T-helper 2 cell treated with Interferon-gamma antibody and Interleukin-4, amounts not matched to agents 5 μg/mL and 100 μg/mL, for 36 hours (primary cell): Measurements from ENCODE around the gene CAMTA1.

Experiments used
- DNase-seq: peaks from one replicate; pipeline ENCODE4 v3.0.0; 2021; ENCODE audit warnings: low spot score
- H3K27ac Mint-ChIP-seq: one replicate; pipeline ENCODE4 v1.8.0; 2021; ENCODE audit warnings: mild to moderate bottlenecking, mixed read lengths
- H3K27me3 Mint-ChIP-seq: one replicate; pipeline ENCODE4 v1.8.0; 2021; ENCODE audit warnings: low read depth, mixed read lengths
- H3K36me3 Mint-ChIP-seq: one replicate; pipeline ENCODE4 v1.8.0; 2021; ENCODE audit warnings: low read depth, mixed read lengths
- H3K4me1 Mint-ChIP-seq: one replicate; pipeline ENCODE4 v1.8.0; 2021; ENCODE audit warnings: low read depth, mixed read lengths
- H3K4me3 Mint-ChIP-seq: one replicate; pipeline ENCODE4 v1.8.0; 2022; ENCODE audit warnings: mild to moderate bottlenecking, moderate library complexity, mixed read lengths
- H3K9me3 Mint-ChIP-seq: one replicate; pipeline ENCODE4 v1.8.0; 2021; ENCODE audit warnings: mixed read lengths

Gene CAMTA1

DNA sequence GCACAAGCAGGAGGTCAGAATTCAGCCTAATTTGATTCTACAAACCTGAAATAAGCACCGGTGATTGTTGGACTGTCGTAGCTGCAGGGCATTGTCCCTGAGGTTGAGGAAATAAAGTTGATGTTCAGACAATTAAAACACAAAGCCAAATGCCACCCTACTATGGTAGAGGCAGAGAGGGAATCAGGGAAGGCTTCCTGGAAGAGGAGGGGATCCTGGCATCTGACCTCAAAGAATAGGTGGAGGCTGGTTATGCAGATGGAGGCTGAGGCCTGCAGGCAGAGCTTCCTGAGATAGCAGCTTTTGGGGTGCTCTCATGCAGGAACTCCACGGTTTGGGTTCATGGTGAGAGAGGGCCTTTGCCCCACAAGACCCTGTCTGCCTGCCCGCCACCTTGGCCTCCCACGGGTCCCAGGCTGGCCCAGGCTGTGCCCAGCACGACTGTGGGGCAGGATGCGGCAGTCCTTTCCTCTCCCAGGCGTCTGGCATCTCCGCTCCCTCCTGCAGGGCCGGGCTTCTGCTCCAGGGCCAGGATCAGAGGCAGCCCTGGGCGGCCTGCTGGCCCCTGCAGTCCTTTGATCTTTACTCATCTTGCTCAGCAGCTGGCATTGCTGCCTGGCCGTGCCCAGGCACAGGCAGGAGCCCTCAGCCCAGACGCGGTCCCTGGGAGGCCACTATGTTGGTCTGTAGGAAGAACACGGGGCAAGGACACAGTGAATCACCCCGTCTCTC lies 851.7 kb downstream of the CAMTA1 start:
- DNase-seq, result no peak
- Mint-ChIP-seq H3K27ac (no peak overlapping the region), H3K36me3 (no peaks in the 10 kb centered on the region), H3K27me3 (no peaks in the 10 kb centered on the region), H3K4me1 (no peaks in the 10 kb centered on the region), H3K9me3 (no peaks in the 10 kb centered on the region), H3K4me3 (no peak overlapping the region)

DNA sequence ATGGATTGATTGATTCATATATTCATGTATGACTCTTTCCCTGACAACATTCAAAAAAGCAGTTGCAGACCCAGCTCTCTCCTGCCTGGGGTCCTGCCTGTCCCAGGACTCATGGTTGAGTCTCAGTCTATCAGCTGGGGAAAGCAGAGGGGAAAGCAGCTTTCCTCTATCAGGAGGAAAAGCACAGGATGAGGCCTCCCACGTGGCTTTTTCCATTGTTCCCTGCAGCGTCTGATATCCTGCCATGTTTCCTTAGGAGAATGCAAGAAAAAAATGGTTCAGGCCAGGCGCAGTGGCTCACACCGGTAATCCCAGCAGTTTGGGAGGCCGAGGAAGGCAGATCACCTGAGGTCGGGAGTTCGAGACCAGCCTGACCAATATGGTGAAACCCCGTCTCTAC lies 852.8 kb downstream of the CAMTA1 start:
- no peaks in the 10 kb centered on the region for H3K27me3 Mint-ChIP-seq
- no peak for DNase-seq
- H3K9me3 Mint-ChIP-seq, result no peaks in the 10 kb centered on the region
- H3K27ac Mint-ChIP-seq, result no peak overlapping the region
- no peak overlapping the region for H3K4me3 Mint-ChIP-seq
- H3K36me3 Mint-ChIP-seq, result no peaks in the 10 kb centered on the region
- no peaks in the 10 kb centered on the region for H3K4me1 Mint-ChIP-seq

DNA sequence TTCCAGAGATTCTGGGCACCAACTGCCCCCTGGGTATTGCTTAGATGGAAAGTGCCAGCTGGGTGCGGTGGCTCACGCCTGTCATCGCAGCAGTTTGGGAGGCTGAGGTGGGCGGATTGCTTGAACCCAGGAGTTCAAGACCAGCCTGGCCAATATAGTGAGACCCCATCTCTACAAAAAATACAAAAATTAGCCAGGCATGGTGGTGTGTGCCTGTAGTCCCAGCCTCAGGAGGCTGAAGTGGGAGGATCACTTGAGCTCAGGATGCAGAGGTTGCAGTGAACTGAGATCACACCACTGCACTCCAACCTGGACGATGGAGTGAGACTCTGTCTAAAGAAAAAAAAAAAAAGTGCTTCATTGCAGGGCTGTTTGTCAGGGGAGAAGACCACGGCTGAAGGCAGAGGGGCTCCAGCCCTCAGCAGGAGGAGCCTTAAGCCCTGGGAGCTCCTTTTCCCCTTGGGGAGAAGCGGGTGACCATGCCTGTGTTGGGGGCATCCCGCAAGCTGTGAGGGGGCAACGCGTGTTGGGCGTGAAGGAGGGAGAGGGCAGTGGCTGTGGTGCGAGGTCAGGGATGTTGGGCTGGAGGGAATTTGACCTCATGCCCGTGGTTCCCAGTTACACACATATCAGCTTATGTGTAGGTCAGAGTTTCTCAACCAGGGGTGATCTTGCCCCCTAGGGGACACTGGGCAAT lies 854.3 kb downstream of the CAMTA1 start:
- no peaks in the 10 kb centered on the region for H3K9me3 Mint-ChIP-seq
- H3K4me3 Mint-ChIP-seq, result no peak overlapping the region
- DNase-seq, result no peak
- H3K4me1 Mint-ChIP-seq, result no peaks in the 10 kb centered on the region
- no peaks in the 10 kb centered on the region for H3K36me3 Mint-ChIP-seq
- H3K27ac Mint-ChIP-seq, result no peak overlapping the region
- H3K27me3 Mint-ChIP-seq, result no peaks in the 10 kb centered on the region

DNA sequence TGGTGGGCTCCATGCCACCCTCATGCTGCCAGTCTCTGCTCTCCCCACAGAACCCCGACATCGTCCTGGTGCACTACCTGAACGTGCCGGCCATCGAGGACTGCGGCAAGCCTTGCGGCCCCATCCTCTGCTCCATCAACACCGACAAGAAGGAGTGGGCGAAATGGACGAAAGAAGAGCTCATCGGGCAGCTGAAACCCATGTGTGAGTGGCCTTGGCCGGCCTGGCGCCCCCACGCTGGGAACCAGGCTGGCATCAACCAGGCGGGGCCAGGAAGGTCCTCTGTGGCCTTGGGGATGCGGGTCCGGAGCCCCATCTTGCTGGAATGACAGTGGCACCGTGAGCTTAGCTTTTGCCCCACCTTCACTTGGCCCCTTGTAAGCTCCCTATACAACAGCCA lies 855.1 kb downstream of the CAMTA1 start:
- Mint-ChIP-seq H3K36me3 (no peaks in the 10 kb centered on the region), H3K27ac (no peak overlapping the region), H3K27me3 (no peaks in the 10 kb centered on the region), H3K9me3 (no peaks in the 10 kb centered on the region), H3K4me3 (no peak overlapping the region), H3K4me1 (no peaks in the 10 kb centered on the region)
- no peak for DNase-seq

DNA sequence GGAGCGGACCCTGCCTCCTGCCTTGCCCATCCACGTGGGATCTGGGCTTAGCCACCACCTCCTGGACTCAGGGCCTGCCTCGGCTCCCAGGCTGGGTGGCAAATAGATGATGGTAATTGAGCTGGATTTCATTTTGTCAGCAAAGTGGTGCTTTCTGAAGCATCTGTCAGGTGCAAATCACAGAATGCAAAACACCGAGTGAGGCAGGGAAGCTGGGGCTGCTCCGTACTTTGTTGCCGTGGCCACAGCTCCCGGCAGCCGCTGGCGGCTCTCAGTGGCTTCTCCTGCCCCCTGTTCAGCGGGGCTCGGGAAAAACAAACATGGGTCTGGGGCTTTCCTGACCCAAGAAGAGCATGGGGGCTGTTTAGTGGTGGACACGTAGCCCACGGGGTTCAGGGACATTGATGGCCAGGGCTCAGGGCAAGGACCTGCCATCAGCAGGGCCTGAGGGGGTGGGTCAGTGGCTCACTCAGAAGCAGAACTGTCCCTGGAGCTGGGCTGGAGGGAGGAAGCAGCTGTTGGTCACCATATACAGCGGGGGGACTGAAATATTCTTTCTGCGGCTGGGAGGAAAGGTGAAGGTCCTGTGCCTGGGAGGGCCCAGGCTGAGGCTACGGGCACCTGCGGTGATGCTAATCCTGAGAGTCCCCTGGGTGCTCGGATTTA lies 855.8 kb downstream of the CAMTA1 start:
- Mint-ChIP-seq H3K27me3 (no peaks in the 10 kb centered on the region), H3K9me3 (no peaks in the 10 kb centered on the region), H3K4me3 (no peak overlapping the region), H3K4me1 (no peaks in the 10 kb centered on the region), H3K27ac (no peak overlapping the region), H3K36me3 (no peaks in the 10 kb centered on the region)
- no peak for DNase-seq

DNA sequence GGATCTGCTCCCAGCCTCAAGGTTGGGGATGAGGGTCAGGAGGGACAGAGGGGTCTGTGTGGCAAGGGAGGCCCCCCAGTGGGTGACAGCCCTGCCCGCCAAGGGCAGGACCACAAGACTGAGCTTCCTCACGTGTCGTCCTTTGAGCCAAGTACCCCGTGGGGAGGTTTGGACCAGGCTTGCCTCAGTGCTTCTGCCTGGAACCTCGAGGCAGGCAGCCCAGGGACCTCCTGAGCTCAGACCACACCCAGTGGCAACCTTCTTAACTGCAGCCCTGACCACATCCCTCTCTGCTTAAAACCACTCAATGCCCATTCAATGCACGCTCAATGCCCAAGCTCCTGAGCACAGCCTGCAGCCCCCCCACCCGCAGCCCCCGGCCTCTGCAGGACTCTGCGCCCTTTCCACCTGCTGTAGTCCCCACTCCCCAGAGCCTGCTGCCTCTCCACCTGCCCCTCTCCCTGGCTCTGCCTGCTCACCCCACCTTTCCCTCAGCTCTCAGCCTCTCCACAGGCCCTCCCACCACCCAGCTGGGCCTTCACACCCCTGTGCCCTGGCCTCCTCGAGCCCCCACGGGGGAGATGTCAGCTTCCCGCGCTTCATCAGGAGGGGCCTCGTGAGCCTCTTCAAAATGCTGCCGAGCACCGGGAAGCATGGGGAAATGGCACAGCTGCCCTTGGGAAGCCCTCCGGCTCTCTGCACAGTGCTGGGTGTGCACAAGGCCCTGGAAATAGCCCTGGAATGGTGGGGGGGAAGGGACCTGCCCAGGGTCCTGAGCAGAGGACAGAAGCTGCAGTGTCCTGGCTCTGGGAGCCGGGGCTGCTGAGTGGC lies 856.5 kb downstream of the CAMTA1 start:
- no peak for DNase-seq
- Mint-ChIP-seq H3K27ac (no peak overlapping the region), H3K27me3 (no peaks in the 10 kb centered on the region), H3K4me1 (no peaks in the 10 kb centered on the region), H3K4me3 (no peak overlapping the region), H3K36me3 (no peaks in the 10 kb centered on the region), H3K9me3 (no peaks in the 10 kb centered on the region)

DNA sequence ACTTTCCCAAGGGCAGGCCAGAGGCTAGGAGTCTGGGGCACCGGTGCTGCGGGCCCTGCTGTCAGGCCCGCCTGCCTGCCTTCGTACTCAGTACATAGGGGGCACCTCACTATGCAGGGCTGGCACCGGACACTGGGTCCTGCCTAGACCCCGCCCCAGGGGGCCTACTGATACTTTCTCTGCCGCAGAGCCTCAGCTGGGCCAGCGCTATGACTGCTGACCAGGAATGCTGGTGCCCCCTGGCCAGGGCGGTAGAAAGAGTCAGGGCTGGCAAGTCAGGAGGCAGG lies 857.1 kb downstream of the CAMTA1 start:
- H3K4me3 Mint-ChIP-seq, result no peak overlapping the region
- no peaks in the 10 kb centered on the region for H3K36me3 Mint-ChIP-seq
- no peak for DNase-seq
- no peaks in the 10 kb centered on the region for H3K27me3 Mint-ChIP-seq
- no peaks in the 10 kb centered on the region for H3K9me3 Mint-ChIP-seq
- no peaks in the 10 kb centered on the region for H3K4me1 Mint-ChIP-seq
- H3K27ac Mint-ChIP-seq, result no peak overlapping the region

- Mint-ChIP-seq H3K27me3 (no peaks in the 10 kb centered on the region), H3K27ac (no peak overlapping the region), H3K36me3 (no peaks in the 10 kb centered on the region), H3K4me1 (no peaks in the 10 kb centered on the region), H3K4me3 (no peak overlapping the region), H3K9me3 (no peaks in the 10 kb centered on the region)
- no peak for DNase-seq
Observed at GRCh38 chr1:7642781-7643529, 857.7 kb downstream of the CAMTA1 start.

- Mint-ChIP-seq H3K27ac (no peak overlapping the region), H3K9me3 (no peaks in the 10 kb centered on the region), H3K36me3 (no peaks in the 10 kb centered on the region), H3K4me1 (no peaks in the 10 kb centered on the region), H3K4me3 (no peak overlapping the region), H3K27me3 (no peaks in the 10 kb centered on the region)
- DNase-seq, result no peak
Observed at GRCh38 chr1:7643530-7643929, 858.3 kb downstream of the CAMTA1 start.

DNA sequence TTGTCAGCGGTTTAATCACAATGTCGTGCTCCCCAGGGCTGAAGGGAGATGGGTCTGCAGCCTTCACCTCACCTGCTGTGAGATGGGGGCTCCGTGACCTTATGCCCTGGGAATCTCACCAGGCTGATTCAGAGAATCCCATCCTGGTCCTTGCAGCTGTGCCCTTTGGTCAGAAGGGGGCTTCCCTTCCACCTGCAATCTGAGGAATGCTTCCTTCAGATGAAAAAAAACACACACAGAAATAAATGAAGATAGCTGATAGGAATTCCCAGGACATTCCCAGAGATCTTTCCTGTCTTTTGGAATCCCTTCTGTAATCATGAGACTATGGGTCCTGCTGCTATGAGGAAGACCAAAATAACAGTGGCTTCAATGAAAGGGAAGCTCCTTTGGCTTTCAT lies 858.8 kb downstream of the CAMTA1 start:
- H3K36me3 Mint-ChIP-seq, result no peaks in the 10 kb centered on the region
- H3K9me3 Mint-ChIP-seq, result no peaks in the 10 kb centered on the region
- no peak overlapping the region for H3K4me3 Mint-ChIP-seq
- no peaks in the 10 kb centered on the region for H3K27me3 Mint-ChIP-seq
- no peak overlapping the region for H3K27ac Mint-ChIP-seq
- H3K4me1 Mint-ChIP-seq, result no peaks in the 10 kb centered on the region
- no peak for DNase-seq

GRCh38 chr1:7644961-7645750 lies 859.9 kb downstream of the CAMTA1 start:
- Mint-ChIP-seq H3K9me3 (no peaks in the 10 kb centered on the region), H3K27me3 (no peaks in the 10 kb centered on the region), H3K27ac (no peak overlapping the region), H3K4me1 (no peaks in the 10 kb centered on the region), H3K36me3 (no peaks in the 10 kb centered on the region), H3K4me3 (no peak overlapping the region)
- no peak for DNase-seq

DNA sequence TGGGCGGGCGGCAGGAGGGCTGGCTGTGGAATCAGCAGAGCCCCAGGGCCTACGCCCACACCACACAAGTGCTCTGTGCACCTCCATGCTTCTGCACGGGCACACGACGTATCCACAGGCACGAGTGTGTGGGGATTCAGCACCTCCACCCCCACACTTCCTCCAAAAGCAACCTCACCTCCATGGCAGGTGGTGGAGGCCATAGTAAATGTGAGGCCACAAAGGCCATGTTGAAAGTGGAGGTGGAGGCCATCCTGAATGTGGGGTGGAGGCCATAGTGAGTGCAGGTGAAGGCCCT lies 860.4 kb downstream of the CAMTA1 start:
- no peaks in the 10 kb centered on the region for H3K4me1 Mint-ChIP-seq
- no peaks in the 10 kb centered on the region for H3K9me3 Mint-ChIP-seq
- no peak for DNase-seq

DNA sequence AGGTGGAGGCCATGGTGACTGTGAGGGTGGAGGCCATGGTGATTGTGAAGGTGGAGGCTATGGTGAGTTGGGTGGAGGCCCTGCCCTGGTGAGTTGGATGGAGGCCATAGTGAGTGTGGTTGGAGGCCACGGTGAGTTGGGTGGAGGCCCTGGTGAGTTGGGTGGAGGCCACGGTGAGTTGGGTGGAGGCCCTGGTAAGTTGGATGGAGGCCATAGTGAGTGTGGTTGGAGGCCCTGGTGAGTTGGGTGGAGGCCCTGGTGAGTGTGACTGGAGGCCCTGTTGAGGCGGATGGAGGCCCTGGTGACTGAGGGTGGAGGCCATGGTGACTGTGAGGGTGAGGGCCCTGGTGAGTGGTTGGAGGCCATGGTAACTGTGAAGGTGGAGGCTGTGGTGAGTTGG lies 860.9 kb downstream of the CAMTA1 start:
- no peaks in the 10 kb centered on the region for H3K27me3 Mint-ChIP-seq

More for the DNA sequence above, 860.4 kb downstream of the CAMTA1 start:
- no peaks in the 10 kb centered on the region for H3K27me3 Mint-ChIP-seq
- no peak overlapping the region for H3K4me3 Mint-ChIP-seq
- H3K27ac Mint-ChIP-seq, result no peak overlapping the region
- no peaks in the 10 kb centered on the region for H3K36me3 Mint-ChIP-seq

More for the DNA sequence above, 860.9 kb downstream of the CAMTA1 start:
- Mint-ChIP-seq H3K4me3 (no peak overlapping the region), H3K9me3 (no peaks in the 10 kb centered on the region), H3K36me3 (no peaks in the 10 kb centered on the region), H3K27ac (no peak overlapping the region), H3K4me1 (no peaks in the 10 kb centered on the region)
- DNase-seq, result no peak
